Measurements from ENCODE around the gene TBX2. TPM values are rescaled to one million over a fixed set of nuclear protein-coding genes. Genes with fewer than 3 reads are reported as not detected.
A peak's percentile ranks its signal among the peaks of the same experiment; 100 is the strongest.

Gene TBX2
- 1 to 10 TPM; 6.6 to 9.0 (median 8.2) TPM for total RNA-seq
- long read RNA-seq, donor 1, transcript TBX2-201 (7 exons, 3,339 nt), result major isoform, 7 of 12 reads
- long read RNA-seq, donor 1, partial matches to known transcripts, result 4 of 12 reads
- long read RNA-seq, donor 1, other reads (novel, unspliced or antisense), result 1 of 12 reads
- long read RNA-seq, donor 2, partial matches to known transcripts, result 0 of 1 reads
- long read RNA-seq, donor 2, other reads (novel, unspliced or antisense), result 1 of 1 reads

DNA sequence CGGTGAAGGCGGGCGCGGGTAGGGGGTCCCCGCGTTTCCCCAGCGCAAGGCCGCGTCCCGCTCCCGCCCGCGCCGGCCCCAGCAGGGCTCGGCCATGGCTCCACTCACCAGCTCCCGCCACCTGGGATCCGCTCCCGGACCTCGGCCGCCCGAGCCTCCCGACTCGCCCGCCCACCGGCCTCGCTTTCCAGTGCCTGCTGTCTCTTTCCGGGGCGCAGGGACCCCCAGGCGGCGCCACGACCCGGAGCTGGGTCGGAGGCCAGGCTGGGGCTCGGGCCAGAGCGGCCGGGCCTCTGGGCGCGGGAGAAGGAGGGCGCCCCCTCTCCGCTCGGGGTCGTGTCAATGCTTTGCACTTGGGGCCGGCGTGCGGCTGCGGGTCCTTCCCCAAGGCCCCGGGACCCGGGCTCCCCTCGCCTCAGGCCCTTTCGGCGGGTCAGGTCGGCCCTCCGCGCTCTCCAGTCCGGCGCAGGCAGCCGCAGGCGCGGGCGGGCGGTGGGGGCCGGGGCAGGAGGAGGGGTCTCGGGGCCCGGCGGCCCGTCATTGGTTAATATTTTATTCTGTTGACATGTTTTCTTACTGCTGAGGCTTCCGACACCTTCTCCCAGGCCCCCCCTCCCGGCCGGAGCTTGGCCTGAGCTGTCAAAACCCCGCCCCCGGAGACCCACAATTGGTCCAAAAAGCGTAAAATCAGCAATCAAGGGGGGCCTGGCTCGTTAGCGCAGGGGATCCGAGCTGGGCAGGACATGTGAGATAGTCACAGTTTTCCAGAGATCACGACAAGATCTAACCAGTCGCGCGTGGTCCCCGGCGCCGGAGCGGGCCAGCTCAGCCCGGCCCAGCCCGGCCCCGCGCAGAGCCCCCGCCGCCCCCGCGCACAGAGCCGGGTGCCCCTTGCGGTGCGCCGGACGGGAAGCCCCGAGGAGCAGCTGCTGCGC, at the start of gene TBX2:
TSS of gene TBX2 (plus strand) at position 713 of the 935 bp plus-strand sequence. CDS start 334 bp downstream, outside the sequence.
- ATAC-seq, result peak; percentile 9

DNA sequence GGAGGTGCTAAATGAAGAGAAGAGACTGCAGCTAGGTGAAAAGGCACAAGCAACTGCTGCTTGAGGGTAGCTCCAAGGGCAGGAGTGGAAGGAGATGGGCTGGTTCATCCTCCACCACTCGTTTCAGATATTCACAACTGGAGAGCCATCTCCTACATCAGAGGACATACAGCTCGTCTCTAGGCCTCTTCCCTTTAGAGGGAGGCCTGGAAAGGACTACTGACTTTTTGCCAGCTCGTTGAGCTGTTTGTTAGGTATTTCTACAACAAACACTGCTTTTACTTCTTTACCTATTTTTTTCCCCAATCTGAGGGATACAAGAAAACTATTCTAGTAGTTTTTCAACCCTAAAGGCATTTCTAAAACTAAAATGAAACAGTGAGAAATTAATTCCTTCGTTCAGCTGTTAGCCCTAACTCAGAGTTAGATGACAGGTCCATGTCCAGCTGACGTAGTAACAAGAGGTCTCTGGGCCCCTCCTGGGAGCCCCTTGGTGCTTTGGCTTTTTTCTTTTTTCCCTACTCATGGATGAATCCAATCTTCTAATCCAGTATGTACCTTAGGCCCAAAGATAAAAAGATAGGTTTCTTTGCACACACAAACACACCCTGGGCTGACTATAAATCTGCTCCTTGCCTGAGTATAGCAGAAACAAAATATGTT, 47.8 kb upstream of the TBX2 start:
- intact Hi-C loops (cut with DNase I, micrococcal nuclease), result no loop called here
- TF ChIP-seq, protein P1, sequence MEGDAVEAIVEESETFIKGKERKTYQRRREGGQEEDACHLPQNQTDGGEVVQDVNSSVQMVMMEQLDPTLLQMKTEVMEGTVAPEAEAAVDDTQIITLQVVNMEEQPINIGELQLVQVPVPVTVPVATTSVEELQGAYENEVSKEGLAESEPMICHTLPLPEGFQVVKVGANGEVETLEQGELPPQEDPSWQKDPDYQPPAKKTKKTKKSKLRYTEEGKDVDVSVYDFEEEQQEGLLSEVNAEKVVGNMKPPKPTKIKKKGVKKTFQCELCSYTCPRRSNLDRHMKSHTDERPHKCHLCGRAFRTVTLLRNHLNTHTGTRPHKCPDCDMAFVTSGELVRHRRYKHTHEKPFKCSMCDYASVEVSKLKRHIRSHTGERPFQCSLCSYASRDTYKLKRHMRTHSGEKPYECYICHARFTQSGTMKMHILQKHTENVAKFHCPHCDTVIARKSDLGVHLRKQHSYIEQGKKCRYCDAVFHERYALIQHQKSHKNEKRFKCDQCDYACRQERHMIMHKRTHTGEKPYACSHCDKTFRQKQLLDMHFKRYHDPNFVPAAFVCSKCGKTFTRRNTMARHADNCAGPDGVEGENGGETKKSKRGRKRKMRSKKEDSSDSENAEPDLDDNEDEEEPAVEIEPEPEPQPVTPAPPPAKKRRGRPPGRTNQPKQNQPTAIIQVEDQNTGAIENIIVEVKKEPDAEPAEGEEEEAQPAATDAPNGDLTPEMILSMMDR (IDR thresholded peaks at IDR 0.05), result no peak
- ATAC-seq, result no peak
- no peak for DNase-seq
- Histone ChIP-seq H3K36me3 (ENCODE audit: low read depth) (no peaks in the 10 kb centered on the region), H3K4me1 (ENCODE audit: low read depth) (no peaks in the 10 kb centered on the region), H3K4me3 (no peak overlapping the region), H3K9me3 (no peaks in the 10 kb centered on the region)

More for the DNA sequence above, at the start of gene TBX2:
- TF ChIP-seq, protein P1 (IDR thresholded peaks at IDR 0.05), result no peak
- DNase-seq, result peak; percentile 62 to 67 (median 63)
- H3K9me3 ChIP-seq, result no peaks in the 10 kb centered on the region
- peak within 1 kb of the TSS; percentile 19 for H3K4me3 ChIP-seq
- H3K4me1 ChIP-seq (ENCODE audit: low read depth), result peaks cover 34% of the 10 kb centered on the region
- H3K36me3 ChIP-seq (ENCODE audit: low read depth), result no peaks in the 10 kb centered on the region
- intact Hi-C loops (cut with DNase I, micrococcal nuclease), result loop anchor here (10.0 kb wide), 2 partner anchors 395 to 405 kb away; no protein-coding TSS in a partner anchor

DNA sequence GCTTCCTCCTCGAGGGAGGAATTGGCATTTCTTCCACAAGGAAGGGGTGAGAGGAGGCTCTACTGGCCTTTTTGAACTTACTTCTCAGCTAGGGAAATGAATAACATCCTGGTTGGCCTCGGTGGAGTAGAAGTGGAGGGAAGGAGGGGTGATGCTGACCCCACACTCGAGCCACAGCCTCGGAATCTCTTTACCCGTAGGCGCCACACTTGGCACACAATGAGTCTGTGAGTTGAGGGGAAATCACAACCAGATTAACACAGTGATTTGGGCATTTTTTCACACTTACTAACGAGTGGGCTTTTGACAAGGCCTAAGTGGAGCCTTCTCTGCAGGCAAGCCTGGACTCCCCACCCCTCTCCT, 47.3 kb upstream of the TBX2 start:
- TF ChIP-seq, protein P1 (IDR thresholded peaks at IDR 0.05), result no peak
- Histone ChIP-seq H3K4me3 (no peak overlapping the region), H3K4me1 (ENCODE audit: low read depth) (no peaks in the 10 kb centered on the region), H3K36me3 (ENCODE audit: low read depth) (no peaks in the 10 kb centered on the region), H3K9me3 (no peaks in the 10 kb centered on the region)
- intact Hi-C loops (cut with DNase I, micrococcal nuclease), result no loop called here
- DNase-seq, result no peak
- ATAC-seq, result no peak

DNA sequence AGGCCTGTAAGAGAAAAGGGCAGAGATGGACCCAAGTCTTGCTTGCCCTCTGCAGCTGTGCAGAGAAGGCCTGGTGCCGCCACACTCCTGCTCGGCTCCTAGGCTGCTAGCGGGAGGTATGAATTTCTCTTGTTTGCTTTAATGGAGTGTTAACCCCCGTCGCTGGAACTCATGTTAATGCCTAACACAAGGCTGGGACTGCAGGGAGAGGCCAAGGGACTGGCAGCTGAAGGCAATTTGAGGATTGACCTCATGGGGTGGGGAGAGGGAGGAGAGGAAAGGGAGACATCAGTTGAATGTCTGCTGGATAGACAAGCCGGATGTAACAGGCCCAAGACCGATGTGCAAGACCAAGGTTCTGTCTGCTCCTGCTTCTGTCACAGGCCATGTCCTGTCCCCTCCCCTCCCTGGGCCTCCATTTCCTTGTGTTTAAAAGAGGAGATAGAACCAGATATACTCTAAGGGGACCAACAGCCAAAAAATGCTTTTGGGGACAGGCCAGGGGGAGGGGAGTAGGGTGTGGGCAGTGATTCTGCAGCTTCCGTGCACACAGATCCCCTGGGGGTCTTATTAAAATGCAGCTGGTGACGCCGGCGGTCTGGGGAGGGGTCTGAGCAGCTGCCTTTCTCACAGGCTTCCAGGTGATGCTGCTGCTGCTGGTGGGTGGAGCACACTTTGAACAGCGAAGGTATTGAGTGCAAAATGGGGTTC, 46.7 kb upstream of the TBX2 start:
- no peaks in the 10 kb centered on the region for H3K4me1 ChIP-seq (ENCODE audit: low read depth)
- H3K36me3 ChIP-seq (ENCODE audit: low read depth), result no peaks in the 10 kb centered on the region
- ATAC-seq (no peak), DNase-seq (no peak)
- no peaks in the 10 kb centered on the region for H3K9me3 ChIP-seq
- H3K4me3 ChIP-seq, result no peak overlapping the region
- intact Hi-C loops (cut with DNase I, micrococcal nuclease), result no loop called here
- TF ChIP-seq, protein P1 (IDR thresholded peaks at IDR 0.05), result no peak

GRCh38 chr17:61353615-61354014, 46.0 kb upstream of the TBX2 start:
- no peak for ATAC-seq
- no peaks in the 10 kb centered on the region for H3K9me3 ChIP-seq
- H3K36me3 ChIP-seq (ENCODE audit: low read depth), result no peaks in the 10 kb centered on the region
- TF ChIP-seq, protein P1 (IDR thresholded peaks at IDR 0.05), result no peak
- no peaks in the 10 kb centered on the region for H3K4me1 ChIP-seq (ENCODE audit: low read depth)
- no peak for DNase-seq
- H3K4me3 ChIP-seq, result no peak overlapping the region
- intact Hi-C loops (cut with DNase I, micrococcal nuclease), result no loop called here
